GM18505 (cell line): ENCODE data around the gene SKA3.
"Not testable (repeated sequence)": the region's sequence is repeated elsewhere in the genome, so short reads cannot be mapped to it uniquely, and the experiment has no call there.

Experiments used
- ATAC-seq: cut with Tn5 transposase; IDR thresholded peaks from one replicate; pipeline ENCODE4 v1.9.1; 2021; ENCODE audit not compliant: unreplicated experiment
- POLR2A ChIP-seq: IDR thresholded peaks from 4 replicates; pipeline ENCODE4 v1.6.1; 2011; ENCODE audit warnings: borderline replicate concordance; ENCODE audit not compliant: insufficient read depth, insufficient read length; ENCODE audit errors: extremely low read depth

SKA3 gene

DNA sequence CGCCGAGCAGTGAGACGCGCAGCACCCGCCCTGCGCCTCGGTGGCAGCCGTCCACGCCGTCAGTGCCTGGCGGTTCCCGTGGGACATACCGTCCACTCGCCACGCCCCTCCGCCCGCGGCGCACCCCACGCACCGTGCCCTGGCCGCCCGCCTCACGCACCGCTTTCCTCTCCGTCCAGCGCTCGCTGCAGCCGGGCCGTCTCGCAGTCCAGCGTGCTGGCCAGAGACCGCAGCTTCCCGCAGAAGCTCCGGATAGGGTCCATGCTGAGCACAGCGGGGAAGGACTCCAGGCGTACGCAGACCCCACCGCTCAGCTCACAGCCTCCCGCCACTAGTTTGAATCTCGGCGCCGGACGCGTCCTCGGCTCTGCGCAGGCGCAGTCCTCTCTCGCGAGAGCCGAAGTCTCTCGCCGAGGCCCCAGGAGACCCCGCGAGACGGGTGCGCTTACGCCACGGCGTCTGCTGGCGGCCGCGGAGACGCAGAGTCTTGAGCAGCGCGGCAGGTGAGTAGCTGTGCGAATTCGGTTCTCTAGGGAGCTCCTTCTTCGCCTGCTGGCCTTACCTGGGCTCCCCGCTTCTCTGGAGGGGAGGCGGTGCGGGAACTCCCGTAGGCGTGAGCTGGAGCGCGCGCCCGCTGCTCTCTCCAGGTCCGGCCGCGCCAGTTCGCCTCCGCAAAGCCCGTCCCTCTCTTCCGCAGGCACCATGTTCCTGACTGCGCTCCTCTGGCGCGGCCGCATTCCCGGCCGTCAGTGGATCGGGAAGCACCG, at the start of gene SKA3, which contains the start of gene MRPL57:
SKA3 (minus strand) TSS at position 338 of the 767 bp plus-strand sequence; CDS start at position 263, 75 bp downstream.
MRPL57 (plus strand) TSS at position 444 of the 767 bp plus-strand sequence; CDS start at position 703, 259 bp downstream.
- peak; percentile 98 for TF ChIP-seq POLR2A
- peak; percentile 93 for ATAC-seq

DNA sequence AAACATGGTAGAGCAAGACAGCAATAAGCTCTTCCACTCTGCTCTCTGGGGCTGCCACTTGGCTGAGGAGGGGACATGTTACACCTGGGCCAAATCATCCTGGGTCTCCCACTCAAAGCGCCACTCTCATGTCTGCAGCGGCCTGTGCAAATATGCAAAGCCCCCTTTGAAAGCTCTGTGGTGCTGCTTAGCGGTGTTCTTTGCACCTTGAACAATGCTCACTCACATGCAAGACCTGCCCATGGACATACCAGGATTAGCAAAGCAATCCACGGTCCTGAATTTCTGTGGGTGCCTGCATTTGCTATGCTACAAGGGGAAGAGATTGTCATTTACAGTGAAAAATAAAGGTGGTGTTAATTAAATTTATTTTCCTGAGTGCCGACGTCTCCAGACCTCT, 48.7 kb upstream of the SKA3 start:
- ATAC-seq, result no peak
- TF ChIP-seq POLR2A, result no peak

DNA sequence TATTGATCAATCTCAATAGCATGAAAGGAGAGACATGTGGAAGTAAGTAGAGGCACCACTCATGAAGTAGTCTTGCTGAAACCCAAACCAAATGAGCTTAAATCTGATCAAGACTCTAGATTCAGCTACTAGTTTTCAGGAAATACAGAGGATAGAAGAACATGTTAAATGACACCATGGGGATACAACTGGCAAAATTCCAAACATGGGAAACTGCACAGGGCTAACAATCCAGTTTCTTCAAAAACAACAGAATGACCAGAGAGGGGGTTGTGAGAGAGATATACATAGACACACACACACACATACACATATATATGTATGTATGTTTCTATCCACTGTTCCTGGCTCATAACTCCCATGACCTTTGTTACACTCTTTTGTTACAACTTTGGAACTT, 44.9 kb upstream of the SKA3 start:
- TF ChIP-seq POLR2A, result no peak
- no peak for ATAC-seq

DNA sequence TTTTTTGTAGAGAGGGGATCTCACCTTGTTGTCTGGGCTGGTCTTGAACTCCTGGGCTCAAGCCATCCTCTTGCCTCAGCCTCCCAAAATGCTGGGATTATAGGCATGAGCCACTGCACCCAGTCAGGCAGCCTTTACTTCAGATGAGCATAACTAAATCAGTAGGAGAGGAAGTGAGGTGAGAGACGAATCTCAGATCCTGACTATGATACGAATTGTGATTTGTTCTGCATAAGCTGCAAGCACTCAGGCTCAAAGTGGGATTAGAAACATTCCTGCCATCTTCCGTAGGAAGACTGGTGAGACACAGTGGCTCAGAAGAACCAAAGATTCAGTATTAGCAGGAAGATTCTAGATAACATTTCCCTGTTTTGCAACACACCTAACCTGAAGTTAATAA, 43.4 kb upstream of the SKA3 start:
- ATAC-seq, result not testable (repeated sequence)

DNA sequence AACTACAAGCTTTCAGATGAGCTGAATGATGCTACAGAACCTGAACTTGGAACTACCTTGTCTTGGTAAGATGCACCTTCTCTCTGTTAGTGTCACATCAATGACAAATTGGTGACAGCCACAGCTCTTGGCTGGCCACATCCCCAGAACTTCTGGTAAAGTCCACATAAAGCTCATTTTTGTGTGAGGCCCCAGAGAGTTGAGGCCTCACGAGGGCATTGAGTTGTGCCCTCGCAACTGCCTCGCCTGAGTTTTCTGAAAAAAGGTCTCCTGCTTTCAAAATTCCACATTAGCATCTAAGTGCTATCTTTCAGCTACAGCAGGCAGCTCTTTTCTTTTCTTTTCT, 42.7 kb upstream of the SKA3 start:
- TF ChIP-seq POLR2A, result no peak
- no peak for ATAC-seq

DNA sequence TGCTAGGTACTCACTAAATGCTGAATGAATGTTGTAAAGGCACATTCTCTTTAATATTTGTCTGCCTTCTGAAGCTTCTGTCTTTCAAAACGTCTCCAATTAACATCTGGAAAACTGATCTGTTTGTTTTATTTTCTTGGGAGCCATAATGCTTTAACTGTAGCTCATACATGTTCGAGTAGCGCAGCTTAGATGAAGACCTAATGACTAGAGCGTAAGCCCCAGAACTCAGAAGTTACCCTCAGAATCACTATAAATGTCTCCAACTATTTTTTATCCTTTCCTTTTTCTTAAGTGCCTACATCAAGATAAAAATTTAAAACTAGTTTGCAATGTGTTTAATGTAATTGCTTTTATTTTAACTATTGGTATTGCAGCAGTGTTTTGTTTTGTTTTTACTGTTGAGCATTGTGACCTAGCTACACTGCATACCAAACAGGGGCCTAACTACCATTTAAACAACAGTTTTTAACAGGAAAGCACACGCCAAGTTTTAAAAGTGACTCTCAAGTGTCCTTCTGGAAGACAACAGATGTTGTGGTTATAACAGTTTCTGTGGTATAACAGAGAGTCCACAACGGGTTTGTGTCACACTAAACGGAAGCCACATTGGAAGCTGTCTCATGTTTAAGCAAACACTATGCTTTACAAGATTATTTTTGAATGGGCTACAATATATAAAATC, 42.1 kb upstream of the SKA3 start:
- ATAC-seq, result peak; percentile 97
- TF ChIP-seq POLR2A, result no peak

DNA sequence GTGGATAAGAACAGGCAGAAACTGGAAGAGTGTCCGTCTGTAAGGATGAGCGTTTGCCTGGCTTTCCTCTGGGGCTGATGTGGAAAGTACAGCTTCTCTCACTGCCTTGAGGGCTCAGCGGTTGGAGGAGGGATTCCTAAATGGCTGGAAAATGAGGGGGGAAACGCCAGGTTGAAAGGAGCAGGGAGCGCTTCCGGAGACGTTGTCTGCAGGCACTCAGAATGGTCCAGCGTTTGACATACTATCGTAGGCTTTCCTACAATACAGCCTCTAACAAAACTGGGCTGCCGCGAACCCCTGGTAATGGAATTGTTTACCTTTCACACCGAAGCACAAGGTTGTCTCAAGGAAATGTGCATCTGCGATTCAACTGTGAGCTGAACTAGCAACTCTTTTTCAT, 40.0 kb upstream of the SKA3 start:
- no peak for TF ChIP-seq POLR2A
- ATAC-seq, result no peak

DNA sequence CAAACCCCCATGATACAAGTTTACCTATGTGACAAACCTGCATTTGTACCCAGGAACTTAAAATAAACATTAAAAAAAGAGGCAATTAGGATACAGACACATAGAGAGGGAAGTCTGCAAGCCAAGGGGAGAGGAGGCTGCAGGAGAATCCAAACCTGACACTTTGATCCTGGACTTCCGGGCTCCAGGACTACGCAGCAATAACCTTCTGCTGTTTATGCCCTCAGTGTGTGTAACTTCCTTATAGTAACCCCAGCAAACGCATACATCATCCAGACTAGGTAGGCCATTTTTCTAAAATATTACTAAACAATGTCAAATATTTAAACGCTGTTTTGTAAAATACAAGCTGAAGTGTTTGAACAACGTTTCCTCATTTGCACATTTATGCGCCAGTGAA, 39.1 kb upstream of the SKA3 start:
- not testable (repeated sequence) for ATAC-seq

DNA sequence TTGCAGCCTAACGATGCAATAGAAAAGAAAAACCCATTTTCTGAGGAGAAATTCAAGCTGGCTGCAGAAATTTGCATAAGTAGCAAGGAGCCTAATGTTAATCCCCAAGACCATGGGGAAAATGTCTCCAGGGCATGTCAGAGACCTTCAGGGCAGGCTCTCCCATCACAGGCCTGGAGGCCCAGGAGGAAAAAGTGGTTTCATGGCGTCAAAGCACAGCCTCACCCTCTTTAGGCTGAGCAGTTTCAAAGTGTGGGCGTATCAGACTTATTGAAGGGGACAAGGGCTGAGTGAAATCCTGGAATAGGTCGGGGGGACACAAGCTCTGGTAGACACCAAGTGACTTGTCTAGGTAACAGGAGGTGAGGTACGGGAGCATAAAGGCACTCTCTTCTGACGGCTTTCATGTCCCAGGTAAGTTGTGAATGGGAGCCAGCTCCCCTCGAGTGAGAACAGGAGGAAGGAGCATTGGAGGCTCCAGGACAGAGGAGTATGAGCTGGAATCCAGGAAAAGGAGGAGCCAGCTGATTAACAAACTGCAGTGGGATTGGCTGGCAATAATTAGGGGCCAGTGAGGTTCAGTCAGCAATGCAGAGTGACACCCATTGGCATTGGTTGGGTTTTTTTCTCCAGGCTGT, 35.9 kb upstream of the SKA3 start:
- no peak for ATAC-seq
- TF ChIP-seq POLR2A, result no peak

DNA sequence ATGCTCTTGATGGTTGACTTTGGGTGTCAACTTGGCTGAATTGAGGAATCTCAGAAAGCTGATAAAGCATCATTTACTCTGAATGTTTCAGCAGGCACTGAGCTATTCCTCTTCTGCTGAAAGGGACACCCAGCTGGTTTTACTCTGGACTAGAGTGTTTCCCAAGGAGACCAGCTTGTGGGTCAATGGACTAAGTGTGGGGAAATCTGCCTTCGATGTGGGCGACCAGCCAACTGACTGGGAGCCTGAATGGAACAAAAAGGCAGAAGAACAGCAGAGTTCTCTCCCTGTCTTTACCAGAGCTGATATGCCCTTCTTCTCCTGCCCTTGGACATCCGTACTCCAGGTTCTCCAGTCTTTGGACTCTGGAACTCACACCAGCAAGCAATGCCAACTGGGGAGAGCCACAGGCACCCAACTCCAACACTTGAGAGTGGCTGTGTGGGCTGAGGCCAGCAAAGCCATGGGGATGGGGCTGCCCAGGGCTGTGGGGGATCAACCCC, 32.4 kb upstream of the SKA3 start:
- no peak for ATAC-seq
- TF ChIP-seq POLR2A, result no peak

DNA sequence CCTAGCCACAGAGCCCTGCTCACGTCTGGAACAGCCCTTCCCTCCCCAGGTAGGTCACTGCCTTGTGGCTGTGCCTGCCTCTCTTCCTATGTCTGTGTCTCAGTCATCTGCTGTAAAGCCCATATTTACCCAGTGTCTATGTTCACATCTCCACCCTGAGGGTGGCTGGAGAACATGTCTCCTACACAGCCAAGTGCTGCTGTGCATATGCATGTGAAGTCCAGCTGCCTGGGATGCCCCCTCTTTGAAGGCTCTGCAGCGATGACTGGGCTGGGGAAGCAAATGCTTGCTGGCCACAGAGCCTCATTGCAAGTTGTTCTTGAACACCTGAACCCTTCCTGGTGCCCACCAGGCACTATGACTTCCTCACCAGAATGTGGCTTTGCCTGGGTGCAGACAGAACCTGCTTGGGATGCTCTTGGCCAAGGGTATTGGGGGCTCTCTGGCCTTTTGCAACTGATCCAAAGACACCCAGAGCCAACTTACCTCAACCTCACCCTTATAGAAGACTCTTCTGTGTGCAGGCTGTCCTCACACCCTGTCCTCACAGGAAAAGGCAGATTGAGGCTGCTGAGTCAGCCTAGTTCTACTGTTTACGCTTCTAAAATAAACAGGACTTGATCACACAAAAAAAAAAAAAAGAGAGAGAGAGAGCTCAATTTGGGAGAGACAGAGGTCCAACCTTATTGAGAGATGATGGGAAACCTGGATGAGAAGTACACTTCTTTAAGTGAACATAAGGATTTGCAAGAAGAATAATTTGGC, 26.6 kb upstream of the SKA3 start:
- TF ChIP-seq POLR2A, result no peak
- no peak for ATAC-seq

DNA sequence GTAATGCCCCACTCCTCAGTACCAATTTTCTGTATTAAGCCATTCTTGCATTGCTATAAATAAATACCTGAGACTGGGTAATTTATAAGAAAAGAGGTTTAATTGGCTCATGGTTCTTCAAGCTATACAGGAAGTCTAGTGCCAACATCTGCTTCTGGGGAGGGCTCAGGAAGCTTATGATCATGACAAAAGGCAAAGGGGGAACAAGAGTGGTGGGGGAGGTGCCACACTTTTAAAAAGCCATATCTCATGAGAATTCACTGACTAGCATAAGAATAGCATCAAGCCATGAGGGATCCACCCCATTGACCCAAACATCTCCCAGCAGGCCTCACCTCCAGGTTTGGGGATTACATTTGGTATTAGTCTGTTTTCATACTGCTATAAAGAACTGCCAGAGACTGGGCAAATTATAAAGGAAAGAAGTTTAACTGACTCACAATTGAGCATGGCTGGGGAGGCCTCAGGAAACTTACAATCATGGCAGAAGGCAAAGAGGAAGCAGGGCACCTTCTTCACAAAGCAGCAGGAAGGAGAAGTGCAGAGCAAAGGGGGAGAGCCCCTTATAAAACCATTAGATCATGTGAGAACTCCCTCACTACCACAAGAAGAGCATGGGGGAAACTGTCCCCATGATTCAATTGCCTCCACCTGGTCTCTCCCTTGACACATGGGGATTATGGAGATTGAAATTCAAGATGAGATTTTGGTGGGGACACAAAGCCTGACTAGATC, 25.3 kb upstream of the SKA3 start:
- not testable (repeated sequence) for ATAC-seq

DNA sequence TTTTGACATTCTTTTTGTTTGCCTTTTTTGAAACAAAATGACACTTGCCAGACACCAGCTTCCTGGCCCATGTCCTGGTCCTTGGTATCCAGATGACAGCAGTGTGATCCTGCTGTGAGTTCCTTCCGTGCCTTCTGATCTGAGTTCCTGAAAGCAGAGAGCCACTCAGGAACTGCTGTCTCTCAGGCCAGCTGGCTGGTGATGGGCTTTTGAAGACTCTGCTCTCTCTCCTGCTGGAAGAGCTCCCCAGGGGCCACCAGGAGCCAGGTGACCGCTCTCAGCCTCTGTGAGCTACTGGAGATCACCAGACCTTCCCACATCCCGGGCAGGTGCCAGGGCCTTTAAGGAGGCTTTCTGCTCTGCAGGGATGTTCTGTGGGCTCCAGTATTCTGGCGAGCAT, 22.0 kb upstream of the SKA3 start:
- not testable (repeated sequence) for ATAC-seq

DNA sequence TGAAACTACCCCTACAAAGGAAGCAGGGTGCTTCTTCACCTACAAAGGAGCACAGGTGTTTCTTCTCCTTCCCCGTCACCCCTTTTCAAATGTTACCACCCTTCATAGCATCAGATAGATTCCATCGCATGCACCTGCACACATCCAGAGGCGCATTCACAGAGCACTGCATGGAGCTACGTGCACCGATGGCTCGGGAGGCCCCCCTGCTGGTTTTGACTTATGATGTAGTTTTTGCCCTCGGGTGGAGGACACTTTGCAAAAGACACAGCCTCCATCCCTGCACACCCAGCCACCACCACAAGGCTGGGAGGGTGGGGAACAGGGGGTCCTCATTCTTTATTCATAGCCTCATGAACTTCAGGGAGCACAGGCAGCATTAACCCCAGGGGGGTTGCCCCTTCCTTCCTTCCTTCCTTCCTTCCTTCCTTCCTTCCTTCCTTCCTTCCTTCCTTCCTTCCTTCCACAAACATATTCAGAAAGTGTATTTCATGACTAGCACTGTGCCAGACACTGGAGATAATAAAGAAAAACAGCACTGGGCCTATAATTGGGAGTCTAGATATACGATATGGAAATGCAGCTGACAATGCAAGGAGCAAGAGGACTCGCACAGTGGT, 21.4 kb upstream of the SKA3 start:
- ATAC-seq, result not testable (repeated sequence)

DNA sequence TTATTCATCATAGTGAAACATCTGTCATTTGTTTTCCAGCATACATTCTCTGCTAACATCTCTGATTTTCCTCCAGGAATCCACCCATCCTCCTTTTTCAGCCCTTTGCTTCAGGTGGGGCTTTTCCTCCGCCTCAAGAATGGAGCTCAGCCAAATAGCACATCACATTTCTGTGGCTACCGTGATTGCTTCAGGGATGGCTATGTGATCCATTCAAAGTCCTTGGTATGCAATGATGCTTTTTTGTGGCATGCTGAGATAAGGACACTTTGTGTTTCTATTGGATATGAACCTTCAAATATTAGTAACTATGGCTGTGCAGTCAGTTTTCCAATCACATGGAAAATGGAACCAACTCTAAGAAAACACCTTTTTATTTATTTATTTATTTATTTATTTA, 18.4 kb upstream of the SKA3 start:
- ATAC-seq, result not testable (repeated sequence)

DNA sequence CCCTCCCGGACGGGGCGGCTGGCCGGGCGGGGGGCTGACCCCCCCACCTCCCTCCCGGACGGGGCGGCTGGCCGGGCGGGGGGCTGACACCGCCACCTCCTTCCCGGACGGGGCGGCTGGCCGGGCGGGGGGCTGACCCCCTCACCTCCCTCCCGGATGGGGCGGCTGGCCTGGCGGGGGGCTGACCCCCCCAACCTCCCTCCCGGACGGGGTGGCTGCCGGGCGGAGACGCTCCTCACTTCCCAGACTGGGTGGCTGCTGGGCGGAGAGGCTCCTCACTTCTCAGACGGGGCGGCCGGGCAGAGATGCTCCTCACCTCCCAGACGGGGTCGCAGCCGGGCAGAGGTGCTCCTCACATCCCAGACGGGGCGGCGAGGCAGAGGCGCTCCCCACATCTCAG, 10.1 kb upstream of the SKA3 start:
- not testable (repeated sequence) for ATAC-seq
